K562 (cell line): ENCODE measurements around the gene PLSCR5. TPM values are rescaled to one million over a fixed set of nuclear protein-coding genes. Genes with fewer than 3 reads are reported as not detected.

Experiments used
- ASH1L ChIP-seq: fragments of 450-650 bp; IDR thresholded peaks from 2 replicates; pipeline ENCODE4 v1.6.1; 2018; ENCODE audit warnings: borderline replicate concordance, mild to moderate bottlenecking, low read depth; ENCODE audit not compliant: partially characterized antibody
- CBX8 ChIP-seq: fragments of 200-600 bp; sonication (generic); IDR thresholded peaks from 2 replicates; pipeline ENCODE4 v1.6.1; 2012; ENCODE audit warnings: borderline replicate concordance, mixed run types, low read depth, mild to moderate bottlenecking, moderate library complexity, mixed read lengths, low read length, control low read depth, inconsistent platforms; ENCODE audit not compliant: poor library complexity, severe bottlenecking; ENCODE audit errors: extremely low read depth
- EGR1 ChIP-seq: fragments of 450-650 bp; conservative IDR thresholded peaks from 2 replicates; pipeline ENCODE4 v1.6.1; 2017; ENCODE audit warnings: mild to moderate bottlenecking
- ETV6 ChIP-seq, 3 experiments: fragments of 150-350 bp in 1 of 3; sonication (generic) in 1 of 3; formaldehyde crosslinking in 1 of 3; IDR thresholded peaks; 2 replicates each; pipeline versions ENCODE4 v1.6.1 to v1.8.0; 2014 to 2022; ENCODE audit warnings: borderline replicate concordance in 2 of 3, low read depth in 2 of 3, antibody characterized with exemption in 1 of 3, low read length in 1 of 3, mild to moderate bottlenecking in 1 of 3, missing genetic modification reagents in 1 of 3
- FOSL1 ChIP-seq: fragments of 200-800 bp; sonication (Bioruptor generic); conservative IDR thresholded peaks from 2 replicates; pipeline ENCODE4 v1.6.1; 2016; ENCODE audit warnings: missing genetic modification characterization, missing compliant biosample characterization
- KDM4B ChIP-seq, 2 experiments: fragments of 450-650 bp in 1 of 2; sonication (generic) in 1 of 2; IDR thresholded peaks; 2 replicates each; pipeline ENCODE4 v1.6.1; 2016 to 2017; ENCODE audit warnings: borderline replicate concordance in 2 of 2, antibody characterized with exemption in 1 of 2, low read depth in 1 of 2, mild to moderate bottlenecking in 1 of 2
- MEIS2 ChIP-seq: fragments of 450-650 bp; IDR thresholded peaks from 2 replicates; pipeline ENCODE4 v1.6.1; 2014; ENCODE audit warnings: mild to moderate bottlenecking; ENCODE audit not compliant: partially characterized antibody
- MYC ChIP-seq, 2 experiments: fragments of 250-450 bp in 1 of 2; sonication (Bioruptor Pico) in 1 of 2; IDR thresholded peaks; 2 replicates each; pipeline versions ENCODE4 v1.5.1 to v1.6.1; 2012 to 2021; ENCODE audit warnings: low read depth in 2 of 2, borderline replicate concordance in 1 of 2, improper control_type of control experiment in 1 of 2, low read length in 1 of 2, mild to moderate bottlenecking in 1 of 2, moderate library complexity in 1 of 2
- PHF8 ChIP-seq: fragments of 200-600 bp; sonication (generic); IDR thresholded peaks from 2 replicates; pipeline ENCODE4 v1.6.1; 2012; ENCODE audit warnings: mixed run types, mild to moderate bottlenecking, inconsistent platforms, low read length, moderate library complexity, borderline replicate concordance
- RFX7 ChIP-seq: fragments of 250-450 bp; sonication (Bioruptor Pico); IDR thresholded peaks from 2 replicates; pipeline ENCODE4 v1.5.1; 2021; ENCODE audit warnings: mild to moderate bottlenecking
- TOE1 ChIP-seq, 2 experiments: fragments of 450-650 bp in 1 of 2; sonication (generic) in 1 of 2; formaldehyde crosslinking in 1 of 2; IDR thresholded peaks; 2 replicates each; pipeline versions ENCODE4 v1.7.1 to v1.8.0; 2016 to 2022; ENCODE audit warnings: borderline replicate concordance in 2 of 2, mild to moderate bottlenecking in 2 of 2, antibody characterized with exemption in 1 of 2, inconsistent platforms in 1 of 2, low read depth in 1 of 2, missing genetic modification reagents in 1 of 2, moderate library complexity in 1 of 2
- ZNF586 ChIP-seq: fragments of 450-650 bp; formaldehyde crosslinking; conservative IDR thresholded peaks from 2 replicates; pipeline ENCODE4 v1.4.0; 2020; ENCODE audit warnings: mild to moderate bottlenecking, moderate library complexity
- ZSCAN32 ChIP-seq: fragments of 450-650 bp; formaldehyde crosslinking; IDR thresholded peaks from 2 replicates; pipeline ENCODE4 v1.4.0; 2020; ENCODE audit warnings: mild to moderate bottlenecking, moderate library complexity
- polyA plus RNA-seq, 8 experiments: library from polyadenylated mRNA; depleted of rRNA in 4 of 8; stranded (reverse) in 5 of 8; unstranded in 3 of 8; fragments of >200 nt; fragmentation: Nextera tagmentation in 2 of 8; fragmentation: Illumina TruSeq in 1 of 8; extraction: Ambion mirVana in 2 of 8; extraction: Trizol in 1 of 8; gene quantifications; 2 replicates each; pipeline versions ENCODE4 v1.2.1 to v1.2.3, GENCODE V29; 2011 to 2014; ENCODE audit warnings: inconsistent platforms in 1 of 8, missing spikeins in 1 of 8
- total RNA-seq, 7 experiments: library from RNA; depleted of rRNA in 6 of 7; stranded (reverse); fragments of >200 nt in 6 of 7; fragmentation: Illumina TruSeq in 2 of 7; extraction: Trizol in 2 of 7; gene quantifications; 2 replicates each; pipeline versions ENCODE4 v1.2.1 to v1.2.3, GENCODE V29; 2011 to 2021; ENCODE audit warnings: low replicate concordance in 1 of 7
- TF ChIP-seq, protein P1 (sequence below): IDR thresholded peaks from 2 replicates; pipeline ENCODE4 v1.6.1; 2016; ENCODE audit warnings: missing genetic modification characterization, missing compliant biosample characterization
- TF ChIP-seq, protein P2 (sequence below): fragments of 250-450 bp; sonication (Bioruptor Pico); IDR thresholded peaks from 2 replicates; pipeline ENCODE4 v1.5.0; 2022; ENCODE audit warnings: mild to moderate bottlenecking
- TF ChIP-seq, protein P3 (sequence below): fragments of 250-450 bp; sonication (Bioruptor Pico); IDR thresholded peaks from 2 replicates; pipeline ENCODE4 v1.4.0; 2020; ENCODE audit warnings: mild to moderate bottlenecking
- TF ChIP-seq, protein P4 (sequence below): fragments of 250-450 bp; sonication (Bioruptor Pico); IDR thresholded peaks from 2 replicates; pipeline ENCODE4 v1.8.0; 2021; ENCODE audit warnings: moderate library complexity, mild to moderate bottlenecking, inconsistent platforms

Gene PLSCR5
- total and polyA plus RNA-seq, 9 of the 15 experiments (the other 6 are each of a cell fraction or from before 2014, with no cell fraction given), result not detected

DNA sequence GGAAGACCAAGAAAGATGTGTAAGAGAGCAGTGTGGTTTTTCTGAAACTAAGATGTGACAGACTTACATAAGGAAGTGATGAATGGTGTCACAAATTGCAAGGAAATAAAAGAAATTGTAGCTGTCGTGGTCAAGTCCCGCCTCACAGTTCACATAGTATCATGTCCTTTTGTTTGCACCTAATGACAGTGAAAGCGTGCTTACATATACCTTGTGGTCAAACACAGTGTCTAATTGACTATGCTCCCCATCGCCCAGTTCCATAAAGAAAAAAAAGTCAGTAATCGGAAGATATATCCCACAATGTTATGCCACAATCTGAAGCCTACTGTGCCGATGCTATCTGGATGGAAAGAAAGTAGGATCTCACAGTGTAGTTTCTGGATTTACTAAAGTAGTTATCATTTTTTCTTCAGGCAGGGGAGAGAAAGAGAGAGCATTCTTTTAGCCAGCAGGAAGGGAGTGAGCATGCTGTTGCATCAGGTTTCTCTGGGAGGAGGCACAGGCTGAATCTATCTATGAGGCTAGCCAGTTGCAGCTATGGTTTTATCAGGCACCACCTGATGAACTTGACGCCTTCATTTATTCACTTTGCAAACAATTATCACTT lies 50.9 kb downstream of the PLSCR5 start (continued):
- TF ChIP-seq TOE1 (IDR thresholded peaks at IDR 0.05; ENCODE audit: borderline replicate concordance) (no peak), TOE1 (CRISPR knock-in tag; IDR thresholded peaks at IDR 0.05; ENCODE audit: borderline replicate concordance, low read depth) (no peak), ETV6 (IDR thresholded peaks at IDR 0.05; ENCODE audit: borderline replicate concordance in 1 of 2, low read depth in 2 of 2, low read length in 1 of 2) (no peak), ETV6 (CRISPR knock-in tag; IDR thresholded peaks at IDR 0.05; ENCODE audit: borderline replicate concordance) (no peak), MEIS2 (peak; percentile 13), FOSL1 (tag) (peak; percentile 43), PHF8 (no peak), RFX7 (CRISPR knock-in tag) (no peak), KDM4B (IDR thresholded peaks at IDR 0.05; ENCODE audit: borderline replicate concordance in 2 of 2, low read depth in 1 of 2) (no peak), CBX8 (no peak), ASH1L (no peak), ZSCAN32 (CRISPR knock-in tag) (0 out of 2 replicates have a peak, but pooled peaks have one; percentile 70), MYC (IDR thresholded peaks at IDR 0.05; ENCODE audit: low read depth, low read length) (peak; percentile 75), MYC (CRISPR knock-in tag; IDR thresholded peaks at IDR 0.05; ENCODE audit: borderline replicate concordance, low read depth) (no peak), ZNF586 (CRISPR knock-in tag) (no peak), EGR1 (no peak)
- TF ChIP-seq, protein P1, sequence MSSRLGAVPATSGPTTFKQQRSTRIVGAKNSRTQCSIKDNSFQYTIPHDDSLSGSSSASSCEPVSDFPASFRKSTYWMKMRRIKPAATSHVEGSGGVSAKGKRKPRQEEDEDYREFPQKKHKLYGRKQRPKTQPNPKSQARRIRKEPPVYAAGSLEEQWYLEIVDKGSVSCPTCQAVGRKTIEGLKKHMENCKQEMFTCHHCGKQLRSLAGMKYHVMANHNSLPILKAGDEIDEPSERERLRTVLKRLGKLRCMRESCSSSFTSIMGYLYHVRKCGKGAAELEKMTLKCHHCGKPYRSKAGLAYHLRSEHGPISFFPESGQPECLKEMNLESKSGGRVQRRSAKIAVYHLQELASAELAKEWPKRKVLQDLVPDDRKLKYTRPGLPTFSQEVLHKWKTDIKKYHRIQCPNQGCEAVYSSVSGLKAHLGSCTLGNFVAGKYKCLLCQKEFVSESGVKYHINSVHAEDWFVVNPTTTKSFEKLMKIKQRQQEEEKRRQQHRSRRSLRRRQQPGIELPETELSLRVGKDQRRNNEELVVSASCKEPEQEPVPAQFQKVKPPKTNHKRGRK (tag), result no peak
- TF ChIP-seq, protein P2, sequence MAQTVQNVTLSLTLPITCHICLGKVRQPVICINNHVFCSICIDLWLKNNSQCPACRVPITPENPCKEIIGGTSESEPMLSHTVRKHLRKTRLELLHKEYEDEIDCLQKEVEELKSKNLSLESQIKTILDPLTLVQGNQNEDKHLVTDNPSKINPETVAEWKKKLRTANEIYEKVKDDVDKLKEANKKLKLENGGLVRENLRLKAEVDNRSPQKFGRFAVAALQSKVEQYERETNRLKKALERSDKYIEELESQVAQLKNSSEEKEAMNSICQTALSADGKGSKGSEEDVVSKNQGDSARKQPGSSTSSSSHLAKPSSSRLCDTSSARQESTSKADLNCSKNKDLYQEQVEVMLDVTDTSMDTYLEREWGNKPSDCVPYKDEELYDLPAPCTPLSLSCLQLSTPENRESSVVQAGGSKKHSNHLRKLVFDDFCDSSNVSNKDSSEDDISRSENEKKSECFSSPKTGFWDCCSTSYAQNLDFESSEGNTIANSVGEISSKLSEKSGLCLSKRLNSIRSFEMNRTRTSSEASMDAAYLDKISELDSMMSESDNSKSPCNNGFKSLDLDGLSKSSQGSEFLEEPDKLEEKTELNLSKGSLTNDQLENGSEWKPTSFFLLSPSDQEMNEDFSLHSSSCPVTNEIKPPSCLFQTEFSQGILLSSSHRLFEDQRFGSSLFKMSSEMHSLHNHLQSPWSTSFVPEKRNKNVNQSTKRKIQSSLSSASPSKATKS, result no peak
- TF ChIP-seq, protein P3, sequence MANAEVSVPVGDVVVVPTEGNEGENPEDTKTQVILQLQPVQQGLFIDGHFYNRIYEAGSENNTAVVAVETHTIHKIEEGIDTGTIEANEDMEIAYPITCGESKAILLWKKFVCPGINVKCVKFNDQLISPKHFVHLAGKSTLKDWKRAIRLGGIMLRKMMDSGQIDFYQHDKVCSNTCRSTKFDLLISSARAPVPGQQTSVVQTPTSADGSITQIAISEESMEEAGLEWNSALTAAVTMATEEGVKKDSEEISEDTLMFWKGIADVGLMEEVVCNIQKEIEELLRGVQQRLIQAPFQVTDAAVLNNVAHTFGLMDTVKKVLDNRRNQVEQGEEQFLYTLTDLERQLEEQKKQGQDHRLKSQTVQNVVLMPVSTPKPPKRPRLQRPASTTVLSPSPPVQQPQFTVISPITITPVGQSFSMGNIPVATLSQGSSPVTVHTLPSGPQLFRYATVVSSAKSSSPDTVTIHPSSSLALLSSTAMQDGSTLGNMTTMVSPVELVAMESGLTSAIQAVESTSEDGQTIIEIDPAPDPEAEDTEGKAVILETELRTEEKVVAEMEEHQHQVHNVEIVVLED (CRISPR knock-in tag), result no peak
- TF ChIP-seq, protein P4, sequence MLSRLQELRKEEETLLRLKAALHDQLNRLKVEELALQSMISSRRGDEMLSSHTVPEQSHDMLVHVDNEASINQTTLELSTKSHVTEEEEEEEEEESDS (CRISPR knock-in tag), result no peak
